ENCODE measurements around the gene LRRC75A.

LRRC75A gene

DNA sequence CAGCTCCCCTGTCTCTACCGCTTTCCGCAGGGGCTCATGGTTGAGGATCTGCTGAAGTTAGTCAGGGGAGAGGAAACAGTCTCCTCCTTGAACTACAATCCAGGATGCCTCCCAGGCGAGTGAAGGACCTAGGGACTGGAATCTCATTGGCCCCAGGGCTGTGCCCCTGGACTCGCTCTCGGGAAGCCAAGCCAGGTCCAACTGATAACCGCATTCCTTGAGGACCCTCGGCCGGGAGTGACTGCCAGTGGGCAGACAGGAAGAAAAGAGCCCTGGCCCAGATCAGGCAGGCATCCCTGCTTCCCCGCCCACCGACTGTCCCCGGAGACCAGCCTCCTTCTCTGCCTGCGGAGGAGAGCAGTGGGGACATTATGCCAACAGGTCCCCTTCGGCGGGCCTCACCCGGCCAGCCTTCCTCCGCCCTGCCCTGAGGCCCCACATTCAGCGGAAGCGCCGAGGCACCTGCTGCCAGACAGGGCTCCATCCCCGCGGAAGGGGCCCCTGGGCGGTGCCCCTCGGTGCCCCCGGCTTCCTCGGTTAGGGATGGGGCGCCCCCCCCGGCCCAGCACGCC lies 776 bp downstream of the LRRC75A start:
- TF ChIP-seq MYC (IDR thresholded peaks at IDR 0.05; ENCODE audit: low read depth, low read length) (no peak), POLR2A (IDR thresholded peaks at IDR 0.05; ENCODE audit: extremely low read depth, insufficient read length) (no peak)
- TF ChIP-seq, protein P1, sequence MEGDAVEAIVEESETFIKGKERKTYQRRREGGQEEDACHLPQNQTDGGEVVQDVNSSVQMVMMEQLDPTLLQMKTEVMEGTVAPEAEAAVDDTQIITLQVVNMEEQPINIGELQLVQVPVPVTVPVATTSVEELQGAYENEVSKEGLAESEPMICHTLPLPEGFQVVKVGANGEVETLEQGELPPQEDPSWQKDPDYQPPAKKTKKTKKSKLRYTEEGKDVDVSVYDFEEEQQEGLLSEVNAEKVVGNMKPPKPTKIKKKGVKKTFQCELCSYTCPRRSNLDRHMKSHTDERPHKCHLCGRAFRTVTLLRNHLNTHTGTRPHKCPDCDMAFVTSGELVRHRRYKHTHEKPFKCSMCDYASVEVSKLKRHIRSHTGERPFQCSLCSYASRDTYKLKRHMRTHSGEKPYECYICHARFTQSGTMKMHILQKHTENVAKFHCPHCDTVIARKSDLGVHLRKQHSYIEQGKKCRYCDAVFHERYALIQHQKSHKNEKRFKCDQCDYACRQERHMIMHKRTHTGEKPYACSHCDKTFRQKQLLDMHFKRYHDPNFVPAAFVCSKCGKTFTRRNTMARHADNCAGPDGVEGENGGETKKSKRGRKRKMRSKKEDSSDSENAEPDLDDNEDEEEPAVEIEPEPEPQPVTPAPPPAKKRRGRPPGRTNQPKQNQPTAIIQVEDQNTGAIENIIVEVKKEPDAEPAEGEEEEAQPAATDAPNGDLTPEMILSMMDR (IDR thresholded peaks at IDR 0.05; ENCODE audit: low read depth, low read length): no peak
- TF ChIP-seq, protein P2, sequence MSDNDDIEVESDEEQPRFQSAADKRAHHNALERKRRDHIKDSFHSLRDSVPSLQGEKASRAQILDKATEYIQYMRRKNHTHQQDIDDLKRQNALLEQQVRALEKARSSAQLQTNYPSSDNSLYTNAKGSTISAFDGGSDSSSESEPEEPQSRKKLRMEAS (IDR thresholded peaks at IDR 0.05; ENCODE audit: low read depth, low read length): no peak
- H3K4me3 ChIP-seq (ENCODE audit: low read depth, low read length): no peak overlapping the region
- DNase-seq (ENCODE audit: low read depth): peak; percentile 58

DNA sequence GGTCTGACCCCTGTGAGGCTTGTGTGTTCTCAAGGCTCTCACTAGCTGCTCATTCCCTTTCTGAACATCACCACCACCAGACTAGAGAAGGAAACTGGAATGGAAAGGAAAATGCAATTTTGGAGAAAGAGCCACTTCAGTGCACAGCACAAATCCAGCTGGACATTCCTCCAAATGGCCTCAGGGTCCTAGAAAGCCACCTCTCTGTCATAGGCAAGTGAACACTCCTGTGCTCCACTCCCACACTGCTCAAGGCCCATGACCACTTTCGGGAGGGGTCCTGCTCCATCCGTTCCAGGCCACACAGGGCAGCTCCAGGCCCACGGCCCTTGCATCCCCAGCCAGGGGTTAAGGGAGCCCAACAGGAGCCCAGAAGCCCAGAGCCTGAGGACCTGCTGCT lies 2.6 kb downstream of the LRRC75A start:
- no peak for DNase-seq (ENCODE audit: low read depth)
- TF ChIP-seq POLR2A (IDR thresholded peaks at IDR 0.05; ENCODE audit: extremely low read depth, insufficient read length): no peak
- TF ChIP-seq, protein P2 (IDR thresholded peaks at IDR 0.05; ENCODE audit: low read depth, low read length): no peak
- TF ChIP-seq, protein P1 (IDR thresholded peaks at IDR 0.05; ENCODE audit: low read depth, low read length): no peak
- TF ChIP-seq MYC (IDR thresholded peaks at IDR 0.05; ENCODE audit: low read depth, low read length): no peak
- H3K4me3 ChIP-seq (ENCODE audit: low read depth, low read length): no peak overlapping the region

DNA sequence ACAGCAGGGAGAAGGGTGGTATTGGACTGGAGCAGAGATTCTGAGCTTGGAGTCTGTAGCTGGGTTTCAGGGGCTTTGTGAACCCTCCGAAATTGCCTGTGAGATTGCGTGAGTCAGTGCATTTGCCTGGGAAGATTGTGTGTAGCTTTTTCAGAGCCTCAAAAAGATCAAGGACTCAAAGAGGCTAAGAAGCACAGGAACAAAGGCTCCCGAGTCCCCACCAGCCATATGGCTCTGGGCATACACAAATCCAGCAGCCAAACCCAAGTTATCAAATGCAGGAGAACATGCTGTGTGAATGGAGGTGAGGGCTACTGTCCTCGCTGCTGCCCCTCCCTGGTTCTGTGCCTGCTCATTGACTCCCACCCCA lies 3.0 kb downstream of the LRRC75A start:
- no peak for DNase-seq (ENCODE audit: low read depth)
- TF ChIP-seq, protein P2 (IDR thresholded peaks at IDR 0.05; ENCODE audit: low read depth, low read length): no peak
- TF ChIP-seq POLR2A (IDR thresholded peaks at IDR 0.05; ENCODE audit: extremely low read depth, insufficient read length) (no peak), MYC (IDR thresholded peaks at IDR 0.05; ENCODE audit: low read depth, low read length) (no peak)
- TF ChIP-seq, protein P1 (IDR thresholded peaks at IDR 0.05; ENCODE audit: low read depth, low read length): no peak
- no peak overlapping the region for H3K4me3 ChIP-seq (ENCODE audit: low read depth, low read length)

DNA sequence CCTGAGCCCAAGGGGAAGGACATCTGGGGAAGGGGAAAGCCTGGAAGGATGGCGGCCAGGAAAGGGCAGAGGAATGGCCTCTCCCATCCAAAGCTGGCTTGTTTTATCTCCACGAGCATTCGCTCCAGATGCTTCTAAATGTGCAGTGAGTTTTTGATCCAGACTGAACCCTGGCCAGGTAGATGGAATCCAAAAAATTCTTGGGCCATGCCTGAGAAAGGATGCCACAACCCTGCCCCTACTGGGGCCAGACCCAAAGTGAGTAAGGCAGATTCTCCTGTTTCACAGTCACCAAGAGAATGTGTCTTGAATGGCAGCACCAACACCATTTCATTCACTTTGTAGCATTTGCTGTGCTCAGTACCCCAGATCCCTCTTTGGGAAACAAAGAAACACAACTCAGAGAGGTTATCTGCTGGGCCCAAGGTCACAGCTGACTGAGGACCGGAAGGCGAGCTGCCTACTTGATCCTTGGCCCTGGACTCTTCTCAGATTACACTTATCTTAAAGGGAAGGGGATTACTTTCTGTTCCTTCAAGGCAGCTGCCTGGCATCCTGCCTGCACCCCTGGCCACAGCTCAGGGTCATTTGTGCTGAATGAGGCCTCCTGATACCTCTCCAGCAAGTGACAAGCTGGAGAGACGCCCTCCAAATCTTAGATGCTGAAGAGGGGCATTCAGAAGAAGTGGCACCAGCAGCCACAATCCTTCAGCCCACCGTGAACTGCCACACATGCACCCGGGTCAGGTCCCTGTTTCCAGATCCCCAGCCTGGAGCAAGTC lies 3.6 kb downstream of the LRRC75A start:
- no peak for DNase-seq (ENCODE audit: low read depth)
- TF ChIP-seq POLR2A (IDR thresholded peaks at IDR 0.05; ENCODE audit: extremely low read depth, insufficient read length) (no peak), MYC (IDR thresholded peaks at IDR 0.05; ENCODE audit: low read depth, low read length) (no peak)
- TF ChIP-seq, protein P2 (IDR thresholded peaks at IDR 0.05; ENCODE audit: low read depth, low read length): no peak
- TF ChIP-seq, protein P1 (IDR thresholded peaks at IDR 0.05; ENCODE audit: low read depth, low read length): no peak
- H3K4me3 ChIP-seq (ENCODE audit: low read depth, low read length): no peak overlapping the region

DNA sequence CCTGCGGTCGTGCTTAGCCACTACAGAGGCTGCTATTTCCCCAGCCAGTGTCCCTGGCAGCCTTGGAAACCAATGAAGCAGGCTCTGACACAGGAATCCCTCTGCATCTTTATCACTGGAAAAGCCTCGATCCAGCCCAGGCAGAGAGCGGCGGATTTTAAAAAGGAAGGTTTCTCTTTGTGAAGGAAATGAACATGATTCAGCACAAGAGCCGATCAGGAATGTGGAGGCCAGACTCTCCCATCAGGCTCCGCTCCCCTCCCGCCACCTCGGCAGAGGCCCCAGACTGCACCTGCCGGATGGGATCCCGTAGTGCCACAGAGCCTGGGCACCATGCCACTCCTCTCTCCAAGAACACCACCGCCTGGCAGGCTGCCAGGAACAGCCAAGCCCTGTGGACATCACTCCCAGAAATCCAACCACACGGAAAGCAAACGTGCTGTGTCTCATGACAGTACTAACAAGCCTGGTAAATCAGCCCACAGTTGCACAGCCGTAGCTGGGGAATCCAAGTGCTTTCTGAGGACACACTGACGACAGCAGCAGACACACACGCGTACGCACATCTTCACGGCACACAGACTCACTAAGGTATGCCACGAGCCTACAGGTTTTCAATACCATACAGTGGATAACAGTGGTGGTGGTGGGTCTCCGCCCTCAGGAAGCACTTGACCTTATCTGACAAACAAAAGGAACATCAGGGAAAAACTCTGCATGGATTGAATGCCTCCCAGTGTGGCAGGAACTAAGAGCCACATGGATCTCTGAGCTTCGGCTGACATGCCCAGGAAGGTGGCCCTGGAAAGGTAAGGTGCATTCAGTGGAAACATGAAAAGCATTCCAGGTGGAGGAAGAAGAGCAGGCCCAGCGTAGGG lies 5.4 kb downstream of the LRRC75A start:
- no peak for DNase-seq (ENCODE audit: low read depth)
- TF ChIP-seq MYC (IDR thresholded peaks at IDR 0.05; ENCODE audit: low read depth, low read length) (no peak), POLR2A (IDR thresholded peaks at IDR 0.05; ENCODE audit: extremely low read depth, insufficient read length) (no peak)
- TF ChIP-seq, protein P1 (IDR thresholded peaks at IDR 0.05; ENCODE audit: low read depth, low read length): no peak
- TF ChIP-seq, protein P2 (IDR thresholded peaks at IDR 0.05; ENCODE audit: low read depth, low read length): no peak
- H3K4me3 ChIP-seq (ENCODE audit: low read depth, low read length): no peak overlapping the region
